HG02610 (cell line): Measurements from ENCODE around the gene MAP3K19.
"Not testable (repeated sequence)": the region's sequence is repeated elsewhere in the genome, so short reads cannot be mapped to it uniquely, and the experiment has no call there.

ENCODE experiments used
- ATAC-seq: cut with Tn5 transposase; IDR thresholded peaks from one replicate; pipeline ENCODE4 v1.9.1; 2021; ENCODE audit warnings: mild to moderate bottlenecking, moderate library complexity; ENCODE audit not compliant: unreplicated experiment

The MAP3K19 gene

DNA sequence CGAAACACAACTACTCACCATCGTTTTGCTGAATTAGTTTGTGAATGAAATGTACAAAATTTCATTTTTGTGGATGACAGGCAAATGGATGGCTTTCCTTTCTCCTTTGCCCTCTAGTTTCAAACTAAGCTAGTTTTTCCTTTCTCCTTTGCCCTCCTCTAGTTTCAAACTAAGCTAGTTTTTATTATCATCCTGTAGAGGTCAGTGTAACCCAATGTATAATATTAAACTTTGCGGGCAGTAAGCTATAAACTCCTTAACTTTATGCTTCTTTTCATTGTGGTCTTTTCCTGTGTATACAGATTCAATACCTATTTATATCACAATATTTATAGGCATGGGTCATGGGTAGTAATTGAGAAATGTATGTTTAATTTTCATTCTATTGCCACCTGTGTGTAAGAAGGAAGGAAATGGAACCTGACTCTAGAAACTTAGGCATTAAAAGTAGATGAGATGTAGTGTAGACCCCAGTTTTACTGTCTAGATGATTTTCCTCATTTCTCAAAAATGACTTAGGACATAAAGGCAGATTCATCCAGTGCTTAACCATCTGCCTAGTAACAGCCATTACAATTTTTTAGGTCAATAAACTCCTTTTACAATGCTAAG is 58.1 kb downstream of the MAP3K19 start:
- no peak for ATAC-seq

DNA sequence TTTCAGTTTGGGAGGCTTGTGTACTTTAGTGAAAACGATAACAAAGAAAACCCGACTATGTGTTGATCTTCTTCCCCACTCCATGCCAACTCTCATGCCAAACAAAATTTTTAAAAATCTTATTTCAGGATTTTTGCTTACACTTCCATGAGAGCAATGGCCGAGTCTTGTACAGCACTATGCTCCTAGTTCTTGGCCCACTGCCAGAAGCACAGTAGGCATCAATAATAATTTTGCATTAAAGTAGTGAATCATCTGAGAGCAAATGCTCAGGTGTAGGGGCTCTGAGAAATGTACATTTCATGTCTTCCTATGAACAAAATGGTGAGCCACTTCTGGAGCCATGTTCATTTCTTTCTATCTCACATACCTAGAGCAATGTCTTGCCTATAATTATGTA is 62.2 kb downstream of the MAP3K19 start:
- ATAC-seq: no peak

DNA sequence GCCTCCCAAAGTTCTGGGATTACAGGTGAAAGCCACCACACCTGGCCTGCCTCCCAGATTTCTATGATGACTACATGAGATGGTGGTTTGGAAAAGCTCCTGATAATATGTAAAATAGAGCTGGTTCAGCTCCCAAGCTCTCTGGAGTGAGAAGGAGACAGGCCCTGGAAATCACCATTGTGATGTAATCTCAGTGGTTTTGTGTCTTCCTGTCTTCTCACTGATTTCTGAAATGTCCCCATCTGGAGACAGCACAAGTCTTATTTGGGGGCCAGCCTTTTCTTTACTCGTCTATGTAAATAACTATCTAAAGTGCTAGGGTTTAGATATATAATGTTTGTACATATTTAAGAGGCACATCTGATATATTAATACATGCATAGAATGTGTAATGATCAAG is 64.6 kb downstream of the MAP3K19 start:
- ATAC-seq: peak; percentile 55

DNA sequence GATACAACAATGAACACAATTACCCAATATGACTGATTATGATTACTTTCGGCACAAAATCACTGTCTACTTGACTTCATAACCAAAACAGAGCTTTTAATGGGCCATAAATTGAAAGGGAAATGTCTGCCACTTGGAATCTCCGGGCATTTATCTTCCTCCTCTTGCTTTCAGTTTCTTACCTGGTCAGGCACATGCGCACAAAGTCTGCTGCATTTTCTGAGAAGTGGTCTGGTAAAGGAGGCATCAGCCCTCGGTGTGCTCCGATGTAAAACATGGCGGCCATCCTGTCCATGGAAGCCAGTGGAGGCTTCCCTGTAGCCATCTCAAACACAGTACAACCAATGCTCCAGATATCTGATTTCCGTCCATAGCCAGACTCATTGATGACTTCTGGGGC is 66.6 kb downstream of the MAP3K19 start:
- ATAC-seq: no peak

DNA sequence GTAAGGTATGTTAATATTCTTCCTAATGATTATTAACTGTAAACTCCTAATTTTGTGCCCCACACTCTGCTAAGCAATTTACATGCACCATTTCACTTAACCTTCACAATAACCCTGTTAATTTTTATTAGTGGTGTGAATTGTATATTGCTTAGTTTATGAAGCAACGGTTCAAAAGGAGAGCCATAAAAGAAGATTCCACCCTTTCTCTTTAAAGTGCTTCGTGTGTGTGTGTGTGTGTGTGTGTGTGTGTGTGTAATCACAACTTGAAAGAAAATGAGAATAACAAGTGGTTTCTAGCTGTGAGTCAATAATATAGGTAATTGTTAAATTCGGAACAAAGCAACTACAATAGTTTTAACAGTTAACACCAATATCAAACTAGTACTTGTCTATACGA is 68.0 kb downstream of the MAP3K19 start:
- no peak for ATAC-seq

DNA sequence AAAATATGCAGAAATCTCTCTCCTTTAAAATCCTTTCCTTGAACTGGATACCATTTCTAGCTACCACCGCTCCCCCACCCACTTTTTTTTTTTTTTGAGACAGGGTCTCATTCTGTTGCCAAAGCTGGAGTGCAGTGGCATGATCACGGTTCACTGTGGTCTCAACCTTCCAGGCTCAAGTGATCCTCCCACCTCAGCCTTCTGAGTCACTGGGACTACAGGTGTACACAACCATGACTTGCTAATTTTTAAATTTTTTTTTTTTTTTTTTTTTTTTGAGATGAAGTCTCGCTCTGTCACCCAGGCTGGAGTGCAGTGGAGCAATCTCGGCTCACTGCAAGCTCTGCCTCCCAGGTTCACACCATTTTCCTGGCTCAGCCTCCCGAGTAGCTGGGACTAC is 70.1 kb downstream of the MAP3K19 start:
- not testable (repeated sequence) for ATAC-seq

DNA sequence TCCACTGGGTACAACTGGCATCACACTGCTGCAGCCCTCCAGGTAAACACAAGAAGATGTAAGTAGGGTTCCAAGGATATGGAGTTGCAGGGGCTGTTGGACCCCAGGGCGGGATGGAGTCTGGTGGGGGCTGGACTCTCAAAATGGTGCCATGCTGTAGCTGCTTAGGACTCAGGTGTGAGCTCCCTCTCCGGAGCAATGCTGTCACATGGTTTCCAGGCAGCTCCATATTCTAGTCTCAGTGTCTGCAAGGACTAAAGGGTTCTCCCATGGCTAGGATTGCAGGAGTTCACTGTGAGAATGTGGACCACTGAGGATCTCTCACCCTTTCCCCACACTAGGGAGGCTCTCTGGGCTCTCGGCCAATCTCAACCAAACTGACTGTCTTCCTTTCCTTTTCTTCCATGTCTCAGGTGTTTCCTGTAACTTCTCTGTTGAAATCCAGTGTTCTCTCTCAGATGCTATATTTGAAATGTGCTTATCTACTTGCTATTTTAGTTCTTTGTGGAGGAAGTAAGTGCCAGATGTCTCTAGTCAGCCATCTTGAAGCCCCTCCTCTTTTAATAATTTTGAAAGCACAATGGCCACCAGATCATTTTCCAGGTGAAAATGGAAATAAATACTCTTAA is 71.1 kb downstream of the MAP3K19 start:
- no peak for ATAC-seq

DNA sequence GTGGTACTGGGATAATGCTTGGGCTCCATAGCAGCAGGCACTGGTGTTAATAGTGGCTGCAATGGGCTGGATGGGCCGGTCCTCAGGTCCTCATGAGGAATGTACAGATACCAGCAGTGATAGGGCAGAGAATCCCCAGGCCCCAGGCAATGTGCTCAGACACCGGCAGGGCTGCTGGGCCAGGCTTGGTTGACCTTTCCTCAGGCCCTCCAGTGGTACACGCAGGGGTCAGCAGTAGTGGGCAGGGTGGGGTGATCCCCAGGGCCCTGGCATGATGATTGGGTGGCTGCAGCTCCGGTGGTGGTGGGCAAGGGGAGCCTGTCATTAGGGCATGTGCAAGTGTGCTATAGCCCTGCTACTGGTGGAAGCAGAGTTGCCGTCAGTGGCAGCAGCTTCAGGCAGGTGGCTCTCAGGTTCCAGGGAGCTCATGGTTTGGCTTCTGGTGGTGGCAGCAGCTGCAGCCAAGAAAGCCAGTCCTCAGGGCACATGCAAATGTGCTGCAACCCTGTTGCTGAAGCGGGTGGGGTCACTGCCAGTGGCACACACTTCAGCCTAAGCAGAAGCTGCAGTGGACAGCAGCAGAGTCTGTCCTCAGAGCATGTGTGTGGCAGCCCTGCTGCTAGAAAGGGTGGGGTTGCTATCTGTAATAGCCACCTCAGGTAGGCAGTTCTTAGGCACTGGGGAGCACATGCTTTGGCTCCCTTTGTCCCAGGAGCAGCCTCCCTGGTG is 71.8 kb downstream of the MAP3K19 start:
- no peak for ATAC-seq

DNA sequence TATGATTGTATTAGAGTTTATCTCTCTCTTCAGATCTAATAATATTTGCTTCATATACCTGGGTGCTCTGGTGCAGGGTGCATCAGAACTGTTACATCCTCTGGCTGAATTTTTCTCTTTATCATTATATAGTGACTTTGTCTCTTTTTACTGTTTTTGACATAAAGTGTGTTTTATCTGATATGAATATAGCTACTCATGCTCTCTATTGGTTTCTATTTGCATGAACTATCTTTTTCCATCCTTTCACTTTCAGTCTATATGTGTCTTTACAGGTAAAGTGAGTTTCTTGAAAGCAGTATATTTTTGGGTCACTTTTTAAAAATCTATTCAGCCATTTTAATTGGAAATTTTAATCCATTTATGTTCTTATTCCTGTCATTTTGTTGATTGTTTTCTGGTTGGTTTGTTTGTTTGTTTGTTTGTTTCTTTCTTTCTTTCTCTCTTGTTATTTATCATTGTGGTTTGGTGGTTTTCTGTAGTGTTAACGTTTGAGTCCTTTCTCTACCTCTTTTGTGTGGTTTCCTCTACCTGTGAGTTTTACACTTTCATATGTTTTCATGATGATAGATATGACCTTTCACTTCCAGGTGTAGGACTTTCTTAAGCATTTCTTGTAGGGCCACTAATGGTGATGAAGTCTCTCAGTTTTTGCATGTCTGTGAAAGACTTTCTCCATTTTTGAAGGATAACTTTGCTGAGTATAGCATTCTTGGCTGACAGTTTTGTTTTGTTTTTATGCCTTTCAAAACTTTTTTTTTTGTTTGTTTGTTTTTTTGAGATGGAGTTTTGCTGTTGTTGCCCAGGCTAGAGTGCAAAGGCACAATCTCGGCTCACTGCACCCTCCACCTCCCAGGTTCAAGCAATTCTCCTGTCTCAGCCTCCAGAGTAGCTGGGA is 73.8 kb downstream of the MAP3K19 start:
- peak; percentile 83 for ATAC-seq

DNA sequence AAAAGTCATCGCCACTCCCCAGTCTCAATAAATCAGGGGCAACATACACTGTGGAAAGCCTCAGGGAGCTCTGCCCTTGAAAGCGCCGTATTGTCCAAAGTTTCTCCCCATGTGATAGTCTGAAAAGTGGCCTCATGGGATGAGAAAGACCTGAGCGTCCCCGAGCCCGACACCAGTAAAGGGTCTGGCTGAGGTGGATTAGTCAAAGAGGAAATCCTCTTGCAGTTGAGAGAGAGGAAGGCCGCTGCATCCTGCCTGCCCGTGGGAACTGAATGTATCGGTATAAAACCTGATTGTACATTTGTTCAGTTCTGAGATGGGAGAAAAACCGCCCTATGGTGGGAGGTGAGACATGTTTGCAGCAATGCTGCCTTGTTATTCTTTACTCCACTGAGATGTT is 80.1 kb downstream of the MAP3K19 start:
- not testable (repeated sequence) for ATAC-seq

DNA sequence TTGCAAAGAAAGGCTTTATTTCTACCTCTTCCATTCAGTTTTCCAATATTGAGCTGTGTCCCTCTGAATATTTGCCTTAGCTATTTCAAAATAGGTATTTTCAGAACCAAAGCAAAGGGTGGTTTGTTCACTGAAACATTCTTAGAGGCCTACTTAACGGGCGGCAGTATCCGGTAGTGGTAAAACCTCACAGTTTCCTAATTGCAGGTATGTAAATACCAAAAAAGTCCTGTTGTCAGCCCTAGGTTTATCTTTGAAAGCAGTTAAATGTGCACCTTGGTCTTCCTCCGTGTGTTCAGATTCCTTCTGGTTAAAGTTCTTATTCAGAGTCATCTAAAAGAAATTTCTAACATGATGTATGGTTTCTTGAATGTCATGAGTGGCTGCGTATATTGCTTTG is 89.8 kb downstream of the MAP3K19 start:
- ATAC-seq: no peak

DNA sequence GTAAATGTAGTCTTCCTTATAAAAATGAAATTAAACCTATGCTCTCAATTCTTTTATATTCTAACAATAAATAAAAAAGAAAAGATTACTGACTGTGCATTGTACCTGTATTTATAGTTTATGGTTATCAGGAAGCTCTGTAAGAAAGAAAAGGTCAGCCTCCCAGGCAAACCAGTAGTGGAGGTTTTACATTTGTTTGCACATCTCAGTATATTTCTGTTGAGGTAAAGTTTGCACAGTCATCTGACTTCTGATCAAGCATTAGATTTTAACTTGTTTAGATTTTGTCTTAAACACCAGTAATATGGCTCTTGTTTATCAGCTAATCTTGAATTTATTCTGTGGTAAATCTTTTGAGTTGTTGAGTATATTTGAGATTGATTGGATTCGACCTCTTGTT is 91.5 kb downstream of the MAP3K19 start:
- no peak for ATAC-seq

DNA sequence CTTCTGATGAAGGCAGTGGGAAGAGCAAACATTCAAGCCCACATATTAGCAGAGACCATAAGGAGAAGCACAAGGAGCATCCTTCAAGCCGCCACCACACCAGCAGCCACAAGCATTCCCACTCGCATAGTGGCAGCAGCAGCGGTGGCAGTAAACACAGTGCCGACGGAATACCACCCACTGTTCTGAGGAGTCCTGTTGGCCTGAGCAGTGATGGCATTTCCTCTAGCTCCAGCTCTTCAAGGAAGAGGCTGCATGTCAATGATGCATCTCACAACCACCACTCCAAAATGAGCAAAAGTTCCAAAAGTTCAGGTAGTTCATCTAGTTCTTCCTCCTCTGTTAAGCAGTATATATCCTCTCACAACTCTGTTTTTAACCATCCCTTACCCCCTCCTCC is 93.2 kb downstream of the MAP3K19 start:
- no peak for ATAC-seq

DNA sequence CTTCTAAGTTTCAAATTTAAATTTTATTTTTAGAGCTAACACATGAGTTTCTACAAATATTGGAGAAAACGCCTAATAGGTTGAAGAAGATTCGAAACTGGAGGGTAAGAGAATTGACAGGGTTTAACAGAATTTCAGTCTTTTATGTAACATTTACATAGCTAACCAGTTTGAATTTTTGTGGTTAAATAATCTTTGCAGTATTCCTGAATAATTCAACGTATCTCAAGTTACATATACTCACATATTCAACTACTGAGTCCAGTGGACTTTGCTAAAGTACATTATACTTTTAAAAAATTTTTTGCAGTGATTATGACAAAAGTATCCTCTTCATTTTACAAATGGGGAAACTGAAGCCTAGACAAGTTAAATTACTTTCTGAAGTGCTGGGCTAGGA is 94.6 kb downstream of the MAP3K19 start:
- ATAC-seq: no peak

DNA sequence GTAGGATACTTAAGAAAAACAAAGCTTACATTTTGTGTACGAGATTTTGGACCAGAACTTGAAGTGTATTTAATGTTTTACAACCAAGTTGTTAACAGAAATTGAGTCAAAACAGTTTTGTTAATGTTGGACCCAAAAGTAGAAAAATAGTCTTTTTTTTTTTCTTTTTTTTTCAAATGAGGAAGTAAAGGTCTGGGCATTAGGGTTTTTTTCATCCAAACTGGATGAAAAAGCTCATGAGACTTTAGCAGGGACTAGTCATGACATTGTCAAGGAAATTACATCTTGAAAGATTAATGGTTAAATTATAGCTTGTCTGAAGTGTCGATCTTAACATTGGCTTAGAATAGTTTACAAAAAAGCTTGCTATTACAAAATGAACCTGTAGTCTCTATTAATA is 96.4 kb downstream of the MAP3K19 start:
- ATAC-seq: no peak

DNA sequence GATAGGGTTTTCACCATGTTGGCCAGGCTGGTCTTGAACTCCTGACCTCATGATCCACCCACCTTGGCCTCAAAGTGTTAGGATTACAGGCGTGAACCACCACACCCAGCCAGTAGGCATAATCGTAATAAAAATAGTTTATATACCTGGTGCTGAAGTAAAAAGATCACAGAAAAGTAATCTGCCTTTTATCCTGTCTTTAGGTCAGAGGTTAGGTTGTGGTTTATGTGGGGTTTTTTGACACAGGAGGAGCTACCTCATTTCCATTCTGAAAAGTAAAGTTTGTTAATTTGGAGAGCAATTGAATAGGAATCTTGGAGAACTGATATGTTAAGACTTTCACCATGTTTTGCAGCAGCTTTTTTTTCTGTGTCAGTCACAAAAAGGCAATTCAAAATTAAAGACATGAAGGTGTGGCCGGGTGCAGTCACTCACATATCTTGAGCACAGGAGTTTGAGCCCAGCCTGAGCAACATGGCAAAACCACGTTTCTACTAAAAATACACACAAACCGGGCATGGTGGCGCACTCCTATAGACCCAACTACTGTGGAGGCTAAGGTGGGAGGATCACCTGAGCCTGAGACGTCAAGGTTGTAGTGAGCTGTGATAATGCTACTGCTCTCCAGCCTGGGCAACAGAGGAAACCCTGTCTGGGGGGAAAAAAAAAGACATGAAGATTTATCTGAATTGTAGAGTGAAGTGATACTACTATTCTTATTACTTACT is 97.1 kb downstream of the MAP3K19 start:
- no peak for ATAC-seq

DNA sequence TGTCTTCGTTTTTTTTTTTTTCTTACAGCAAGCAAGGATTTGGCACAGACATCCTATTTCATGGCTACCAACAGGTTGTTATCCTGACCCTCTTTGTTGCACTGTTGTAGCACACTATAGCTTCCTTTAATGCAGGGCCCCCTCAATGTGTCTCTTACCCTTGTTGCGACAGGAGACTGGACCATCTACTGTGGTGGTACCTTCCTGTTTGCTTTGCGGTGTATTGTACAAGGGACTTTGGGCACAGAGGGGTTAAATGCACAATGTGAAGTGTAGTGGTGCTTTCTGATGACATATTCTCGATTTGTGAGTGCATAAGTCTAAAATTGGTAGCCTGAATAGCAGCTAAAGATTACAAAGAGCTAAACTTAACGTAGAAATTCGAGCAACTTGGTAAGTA is 101.2 kb downstream of the MAP3K19 start:
- ATAC-seq: no peak

DNA sequence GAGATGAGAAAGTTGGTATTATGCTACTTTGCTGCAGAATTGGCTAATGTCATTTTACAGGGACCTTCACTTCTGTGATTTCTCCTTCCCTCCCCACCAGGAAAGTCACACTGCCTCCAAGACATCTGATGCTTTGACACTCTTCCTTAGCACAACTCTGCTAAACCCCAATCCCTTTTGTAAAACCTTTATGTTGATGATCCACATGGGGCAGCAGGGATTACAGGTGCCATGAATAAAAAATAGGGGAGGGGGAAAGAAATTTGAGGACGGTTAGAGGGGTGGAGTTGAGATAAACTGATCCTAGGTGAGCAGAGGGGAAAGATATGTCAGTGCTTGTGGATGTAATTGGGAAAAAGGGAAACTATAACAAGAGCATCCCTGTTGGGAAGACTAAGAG is 102.3 kb downstream of the MAP3K19 start:
- no peak for ATAC-seq

DNA sequence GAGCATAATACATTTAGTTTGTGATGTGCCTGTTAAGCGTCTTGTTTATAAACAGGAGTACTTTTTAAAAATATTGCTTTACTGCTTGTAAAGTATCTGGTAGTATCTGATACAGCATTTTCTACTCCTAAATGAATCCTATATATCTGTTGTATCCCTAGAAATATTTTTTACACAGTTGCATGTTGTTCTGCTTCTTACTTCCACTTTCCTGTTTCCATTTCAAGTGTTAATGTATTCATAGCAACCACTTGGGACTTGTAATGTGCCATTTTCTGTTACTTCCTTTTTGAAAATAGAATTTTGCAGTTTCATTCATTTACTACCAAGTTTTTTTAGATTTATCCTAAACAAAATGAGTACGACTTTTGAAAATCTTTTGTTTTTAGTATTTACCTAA is 103.7 kb downstream of the MAP3K19 start:
- peak; percentile 76 for ATAC-seq

DNA sequence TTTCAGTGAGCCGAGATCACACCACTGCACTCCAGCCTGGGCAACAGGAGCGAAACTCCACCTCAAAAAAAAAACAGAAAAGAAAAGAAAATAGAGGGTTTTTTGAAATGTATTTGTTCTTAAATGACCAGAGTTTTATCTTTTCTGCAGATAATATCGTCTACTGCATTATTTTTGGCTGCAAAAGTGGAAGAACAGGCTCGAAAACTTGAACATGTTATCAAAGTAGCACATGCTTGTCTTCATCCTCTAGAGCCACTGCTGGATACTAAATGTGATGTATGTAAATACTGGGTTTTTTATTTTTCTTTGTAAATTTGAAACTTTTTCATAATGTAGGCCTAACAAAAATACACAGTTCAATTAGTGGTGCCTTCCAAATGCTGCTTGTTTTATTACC is 110.6 kb downstream of the MAP3K19 start:
- no peak for ATAC-seq

DNA sequence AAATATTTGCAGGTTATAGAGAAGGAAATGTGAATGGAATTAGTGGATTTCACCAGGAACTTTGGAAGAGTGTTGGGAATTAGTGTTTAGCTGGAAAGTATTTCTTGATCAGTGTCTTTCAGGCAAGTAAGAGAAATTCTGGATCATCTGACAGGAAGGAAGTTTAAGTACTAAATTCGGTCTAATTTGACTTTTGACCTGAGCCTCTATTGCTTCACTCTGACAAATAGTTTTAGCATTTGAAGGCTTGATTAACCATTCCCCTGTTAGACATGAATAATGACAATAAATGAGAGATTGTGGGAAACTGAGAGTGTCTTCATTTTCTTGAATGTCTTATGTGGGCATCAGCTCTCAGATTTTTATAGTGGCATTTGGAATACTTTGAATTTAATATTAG is 112.6 kb downstream of the MAP3K19 start:
- no peak for ATAC-seq
